ENCODE measurements around the gene AGRN.

AGRN gene

DNA sequence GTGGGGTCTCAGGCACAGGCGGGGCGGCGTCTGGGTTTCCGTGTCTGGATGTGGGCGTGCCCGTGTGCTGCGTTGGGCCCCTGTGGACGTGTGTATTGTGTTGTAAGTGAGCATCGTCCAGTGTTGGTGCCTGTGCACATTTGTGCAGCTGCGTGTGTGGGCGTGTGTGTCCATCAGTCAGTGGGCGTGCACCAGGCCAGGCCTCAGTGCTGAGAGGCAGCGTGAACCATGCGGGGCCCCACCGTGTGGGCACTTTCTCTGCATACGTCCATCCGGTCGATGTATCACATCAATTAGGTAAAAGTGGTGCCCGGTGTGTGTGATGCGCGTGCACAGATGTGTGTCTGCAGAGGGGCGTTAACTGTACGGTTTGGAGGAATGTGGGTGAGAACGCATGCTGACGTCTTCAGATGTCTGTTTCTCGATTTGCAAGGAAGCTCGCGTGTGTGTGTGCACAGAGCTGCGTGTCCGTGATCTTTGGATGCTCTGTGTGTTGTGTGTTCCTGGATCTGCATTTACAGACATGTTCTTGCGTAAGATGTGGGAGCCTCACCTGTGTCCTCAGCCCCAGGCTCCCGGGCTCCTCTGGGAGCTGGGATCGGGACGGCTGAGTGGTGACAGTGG lies 24.6 kb downstream of the AGRN start:
- DNase-seq (ENCODE audit: low read depth) = no peak
- TF ChIP-seq, protein P1, sequence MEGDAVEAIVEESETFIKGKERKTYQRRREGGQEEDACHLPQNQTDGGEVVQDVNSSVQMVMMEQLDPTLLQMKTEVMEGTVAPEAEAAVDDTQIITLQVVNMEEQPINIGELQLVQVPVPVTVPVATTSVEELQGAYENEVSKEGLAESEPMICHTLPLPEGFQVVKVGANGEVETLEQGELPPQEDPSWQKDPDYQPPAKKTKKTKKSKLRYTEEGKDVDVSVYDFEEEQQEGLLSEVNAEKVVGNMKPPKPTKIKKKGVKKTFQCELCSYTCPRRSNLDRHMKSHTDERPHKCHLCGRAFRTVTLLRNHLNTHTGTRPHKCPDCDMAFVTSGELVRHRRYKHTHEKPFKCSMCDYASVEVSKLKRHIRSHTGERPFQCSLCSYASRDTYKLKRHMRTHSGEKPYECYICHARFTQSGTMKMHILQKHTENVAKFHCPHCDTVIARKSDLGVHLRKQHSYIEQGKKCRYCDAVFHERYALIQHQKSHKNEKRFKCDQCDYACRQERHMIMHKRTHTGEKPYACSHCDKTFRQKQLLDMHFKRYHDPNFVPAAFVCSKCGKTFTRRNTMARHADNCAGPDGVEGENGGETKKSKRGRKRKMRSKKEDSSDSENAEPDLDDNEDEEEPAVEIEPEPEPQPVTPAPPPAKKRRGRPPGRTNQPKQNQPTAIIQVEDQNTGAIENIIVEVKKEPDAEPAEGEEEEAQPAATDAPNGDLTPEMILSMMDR (IDR thresholded peaks at IDR 0.05; ENCODE audit: low read depth, low read length, missing control alignments) = no peak
- H3K4me3 ChIP-seq (ENCODE audit: low read depth, low read length) = no peak overlapping the region
- in situ Hi-C loops (cut with HindIII; ENCODE audit: low sequenced_read_pairs) = no loop called here

DNA sequence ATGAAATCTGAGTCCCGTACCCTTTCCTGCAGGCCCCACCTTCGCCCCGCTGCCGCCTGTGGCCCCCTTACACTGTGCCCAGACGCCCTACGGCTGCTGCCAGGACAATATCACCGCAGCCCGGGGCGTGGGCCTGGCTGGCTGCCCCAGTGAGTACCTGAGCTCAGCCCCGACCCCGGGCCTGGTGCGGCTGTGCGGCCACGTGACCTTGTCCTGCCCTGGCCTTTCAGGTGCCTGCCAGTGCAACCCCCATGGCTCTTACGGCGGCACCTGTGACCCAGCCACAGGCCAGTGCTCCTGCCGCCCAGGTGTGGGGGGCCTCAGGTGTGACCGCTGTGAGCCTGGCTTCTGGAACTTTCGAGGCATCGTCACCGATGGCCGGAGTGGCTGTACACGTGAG lies 25.2 kb downstream of the AGRN start:
- TF ChIP-seq, protein P1 (IDR thresholded peaks at IDR 0.05; ENCODE audit: low read depth, low read length, missing control alignments) = no peak
- no peak overlapping the region for H3K4me3 ChIP-seq (ENCODE audit: low read depth, low read length)
- in situ Hi-C loops (cut with HindIII; ENCODE audit: low sequenced_read_pairs) = no loop called here
- DNase-seq (ENCODE audit: low read depth) = no peak

DNA sequence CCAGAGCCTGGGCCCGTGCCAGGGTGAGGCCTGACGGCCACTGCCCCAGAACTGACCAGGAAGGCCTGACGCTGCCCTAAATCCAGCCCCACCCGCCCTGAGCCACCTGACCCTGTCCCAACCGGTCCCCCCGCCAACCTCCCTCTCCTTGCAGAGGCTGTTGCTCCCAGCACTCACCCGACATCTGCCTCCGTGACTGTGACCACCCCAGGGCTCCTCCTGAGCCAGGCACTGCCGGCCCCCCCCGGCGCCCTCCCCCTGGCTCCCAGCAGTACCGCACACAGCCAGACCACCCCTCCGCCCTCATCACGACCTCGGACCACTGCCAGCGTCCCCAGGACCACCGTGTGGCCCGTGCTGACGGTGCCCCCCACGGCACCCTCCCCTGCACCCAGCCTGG lies 26.3 kb downstream of the AGRN start:
- in situ Hi-C loops (cut with HindIII; ENCODE audit: low sequenced_read_pairs) = no loop called here
- DNase-seq (ENCODE audit: low read depth) = no peak
- TF ChIP-seq, protein P1 (IDR thresholded peaks at IDR 0.05; ENCODE audit: low read depth, low read length, missing control alignments) = no peak
- no peak overlapping the region for H3K4me3 ChIP-seq (ENCODE audit: low read depth, low read length)

DNA sequence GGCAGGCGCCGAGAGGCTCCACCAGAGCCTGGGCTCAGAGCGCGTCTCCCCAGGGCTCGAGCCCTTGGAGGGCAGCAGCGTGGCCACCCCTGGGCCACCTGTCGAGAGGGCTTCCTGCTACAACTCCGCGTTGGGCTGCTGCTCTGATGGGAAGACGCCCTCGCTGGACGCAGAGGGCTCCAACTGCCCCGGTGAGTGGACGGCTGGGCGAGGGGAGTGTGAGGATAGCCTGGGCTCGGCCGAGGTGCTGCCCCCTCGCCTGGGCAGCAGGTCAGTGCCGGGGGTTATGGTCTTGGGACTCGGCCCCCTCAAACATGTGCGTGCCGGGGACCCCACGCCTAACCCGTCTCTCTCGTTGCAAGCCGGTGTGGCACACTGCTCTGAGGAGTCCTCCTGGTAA lies 26.8 kb downstream of the AGRN start:
- in situ Hi-C loops (cut with HindIII; ENCODE audit: low sequenced_read_pairs) = no loop called here
- no peak overlapping the region for H3K4me3 ChIP-seq (ENCODE audit: low read depth, low read length)
- TF ChIP-seq, protein P1 (IDR thresholded peaks at IDR 0.05; ENCODE audit: low read depth, low read length, missing control alignments) = no peak
- DNase-seq (ENCODE audit: low read depth) = no peak

DNA sequence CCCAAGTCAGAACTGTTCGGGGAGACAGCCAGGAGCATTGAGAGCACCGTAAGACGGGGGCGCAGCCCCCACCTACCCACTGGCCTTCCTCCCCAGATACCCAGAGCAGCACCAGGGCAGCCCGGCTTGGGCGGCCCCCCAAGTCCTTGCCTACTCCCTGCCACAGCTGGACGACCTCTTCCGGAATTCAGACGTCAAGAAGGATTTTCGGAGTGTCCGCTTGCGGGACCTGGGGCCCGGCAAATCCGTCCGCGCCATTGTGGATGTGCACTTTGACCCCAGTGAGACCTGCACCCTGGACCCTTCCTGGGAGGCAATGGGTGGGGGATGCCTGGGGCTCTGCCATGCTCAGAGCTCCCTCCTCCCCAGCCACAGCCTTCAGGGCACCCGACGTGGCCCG lies 27.5 kb downstream of the AGRN start:
- no peak overlapping the region for H3K4me3 ChIP-seq (ENCODE audit: low read depth, low read length)
- no peak for DNase-seq (ENCODE audit: low read depth)
- TF ChIP-seq, protein P1 (IDR thresholded peaks at IDR 0.05; ENCODE audit: low read depth, low read length, missing control alignments) = no peak
- in situ Hi-C loops (cut with HindIII; ENCODE audit: low sequenced_read_pairs) = no loop called here

DNA sequence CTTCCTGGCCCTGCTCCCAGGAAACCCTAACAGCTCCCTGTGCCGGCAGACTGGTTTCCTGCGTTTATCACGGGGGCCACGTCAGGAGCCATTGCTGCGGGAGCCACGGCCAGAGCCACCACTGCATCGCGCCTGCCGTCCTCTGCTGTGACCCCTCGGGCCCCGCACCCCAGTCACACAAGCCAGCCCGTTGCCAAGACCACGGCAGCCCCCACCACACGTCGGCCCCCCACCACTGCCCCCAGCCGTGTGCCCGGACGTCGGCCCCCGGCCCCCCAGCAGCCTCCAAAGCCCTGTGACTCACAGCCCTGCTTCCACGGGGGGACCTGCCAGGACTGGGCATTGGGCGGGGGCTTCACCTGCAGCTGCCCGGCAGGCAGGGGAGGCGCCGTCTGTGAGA lies 28.0 kb downstream of the AGRN start:
- TF ChIP-seq, protein P1 (IDR thresholded peaks at IDR 0.05; ENCODE audit: low read depth, low read length, missing control alignments) = no peak
- DNase-seq (ENCODE audit: low read depth) = no peak
- no peak overlapping the region for H3K4me3 ChIP-seq (ENCODE audit: low read depth, low read length)
- in situ Hi-C loops (cut with HindIII; ENCODE audit: low sequenced_read_pairs) = no loop called here

Measured in astrocyte of the cerebellum (primary cell).